HepG2 (cell line): ENCODE measurements around the gene VIT. TPM values are rescaled to one million over a fixed set of nuclear protein-coding genes. Genes with fewer than 3 reads are reported as not detected.
A peak's percentile ranks its signal among the peaks of the same experiment; 100 is the strongest.

Experiments
- ATAC-seq: fragments of 200-7000 bp; cut with Tn5 transposase; 3 replicates; pipeline ENCODE4 v1.9.1; 2020; ENCODE audit warnings: mild to moderate bottlenecking, moderate library complexity
- BruUV-seq: library from RNA; stranded (reverse); fragments of 400-500 nt; replicated peaks from 2 replicates; lab custom pipeline; 2021; lab: Mats Ljungman, UMichigan
- CTCF ChIA-PET: fragments of 300-600 bp; formaldehyde crosslinking; extraction: SDS; loops from one replicate; lab custom pipeline; 2021; ENCODE audit warnings: low total read pairs, inconsistent platforms, low intra/inter-chr PET ratio; lab: Yijun Ruan, JAX
- POLR2A ChIA-PET: fragments of 350-600 bp; sonication (Branson Sonifier 250); formaldehyde crosslinking; loops from one replicate; lab custom pipeline; 2020; ENCODE audit warnings: antibody characterized with exemption, inconsistent platforms; lab: Yijun Ruan, JAX
- DNase-seq: peaks from one replicate; pipeline ENCODE4 v3.0.0-alpha.2; 2015; ENCODE audit warnings: low spot score
- FAIRE-seq: peaks from 3 replicates; lab custom pipeline; 2011; peaks lifted over from hg19 to GRCh38; lab: Jason Lieb, UNC
- H2AFZ ChIP-seq: one replicate; pipeline ENCODE4 v1.6.1; 2011; ENCODE audit warnings: low read length, inconsistent platforms
- H3K27ac ChIP-seq: fragments of 300-600 bp; 3 replicates; pipeline ENCODE4 v1.8.0; 2011; ENCODE audit warnings: mixed run types, mild to moderate bottlenecking, mixed read lengths, low read length, inconsistent platforms; ENCODE audit not compliant: insufficient read depth; ENCODE audit errors: extremely low read length
- H3K27me3 ChIP-seq, 2 experiments: fragments of 200-600 bp in 1 of 2; 2 replicates in 1 of 2; 3 replicates in 1 of 2; pipeline versions ENCODE4 v1.6.0 to v1.8.0; 2011; ENCODE audit warnings: low read length in 2 of 2, mild to moderate bottlenecking in 2 of 2, moderate library complexity in 2 of 2, inconsistent platforms in 1 of 2; ENCODE audit not compliant: insufficient read depth in 2 of 2, control insufficient read depth in 1 of 2
- H3K36me3 ChIP-seq, 2 experiments: fragments of 200-600 bp in 1 of 2; replicated peaks in 1 of 2; 2 replicates in 1 of 2; 3 replicates in 1 of 2; pipeline versions ENCODE4 v1.5.1 to v1.8.0; 2011; ENCODE audit warnings: low read length in 2 of 2, inconsistent platforms in 1 of 2; ENCODE audit not compliant: insufficient read depth in 2 of 2, control insufficient read depth in 1 of 2
- H3K4me1 ChIP-seq: 2 replicates; pipeline ENCODE4 v1.5.1; 2012; ENCODE audit warnings: low read length, inconsistent platforms; ENCODE audit not compliant: insufficient read depth
- H3K4me2 ChIP-seq: 2 replicates; pipeline ENCODE4 v1.6.0; 2011; ENCODE audit warnings: low read depth, low read length, inconsistent platforms
- H3K4me3 ChIP-seq, 3 experiments: fragments of 200-600 bp in 1 of 3; sonication (generic), shearing (Covaris generic) in 1 of 3; replicated peaks in 1 of 3; 2 replicates each; pipeline ENCODE4 v1.5.1; 2011 to 2016; ENCODE audit warnings: low read length in 3 of 3, inconsistent platforms in 2 of 3, low read depth in 2 of 3, mild to moderate bottlenecking in 2 of 3, control low read depth in 1 of 3, mixed read lengths in 1 of 3; ENCODE audit not compliant: insufficient read depth in 1 of 3
- H3K79me2 ChIP-seq: one replicate; pipeline ENCODE4 v1.6.1; 2011; ENCODE audit warnings: low read length, inconsistent platforms; ENCODE audit not compliant: insufficient read depth
- H3K9ac ChIP-seq: 2 replicates; pipeline ENCODE4 v1.6.0; 2011; ENCODE audit warnings: mild to moderate bottlenecking, low read depth, low read length, inconsistent platforms; ENCODE audit not compliant: insufficient read depth
- H3K9me3 ChIP-seq: 2 replicates; pipeline ENCODE4 v1.5.1; 2012; ENCODE audit warnings: mild to moderate bottlenecking, low read length
- H4K20me1 ChIP-seq: 2 replicates; pipeline ENCODE4 v1.6.0; 2011; ENCODE audit warnings: inconsistent platforms, mild to moderate bottlenecking, low read length, moderate library complexity; ENCODE audit not compliant: insufficient read depth
- PREB ChIP-seq: sonication (generic); formaldehyde crosslinking; IDR thresholded peaks from 2 replicates; pipeline ENCODE4 v1.4.0; 2020; ENCODE audit warnings: missing genetic modification reagents
- SNRNP70 ChIP-seq: fragments of 200-400 bp; formaldehyde crosslinking; IDR thresholded peaks from 2 replicates; pipeline ENCODE4 v1.6.1; 2017; ENCODE audit warnings: mild to moderate bottlenecking, low read depth, low read length, moderate library complexity
- ZBTB34 ChIP-seq: sonication (generic); formaldehyde crosslinking; IDR thresholded peaks from 2 replicates; pipeline ENCODE4 v1.8.0; 2022; ENCODE audit warnings: mild to moderate bottlenecking, missing genetic modification reagents
- ZNF549 ChIP-seq: sonication (generic); formaldehyde crosslinking; IDR thresholded peaks from 2 replicates; pipeline ENCODE4 v1.5.0; 2020; ENCODE audit warnings: missing genetic modification reagents
- ZNF558 ChIP-seq: sonication (generic); formaldehyde crosslinking; IDR thresholded peaks from 2 replicates; pipeline ENCODE4 v1.9.0; 2022; ENCODE audit warnings: mild to moderate bottlenecking, missing genetic modification reagents, borderline replicate concordance
- WGBS: methylation state at CpG from one replicate; pipeline ENCODE4 v1.1.6; 2017; ENCODE audit warnings: low lambda C conversion rate; 5-methylcytosine and 5-hydroxymethylcytosine counted together
- in situ Hi-C: cut with HindIII; loops from 2 replicates; pipeline ENCODE4 v1.10.0; 2017; ENCODE audit warnings: low pct_unique_long_range_greater_than_20kb; ENCODE audit not compliant: extremely low pct_ligation_motif_present
- intact Hi-C: fragments of 100-400 bp; cut with micrococcal nuclease; formaldehyde crosslinking; loops from one replicate; pipeline ENCODE4 v1.10.0; 2022; ENCODE audit not compliant: unreplicated experiment
- polyA plus RNA-seq, 8 experiments: library from polyadenylated mRNA; depleted of rRNA in 3 of 8; stranded (reverse) in 7 of 8; unstranded in 1 of 8; fragments of >200 nt; fragmentation: Illumina TruSeq in 4 of 8; extraction: Trizol in 4 of 8; gene quantifications; 2 replicates each; pipeline versions ENCODE4 v1.2.1 to v1.2.3, GENCODE V29; 2011 to 2016; ENCODE audit warnings: low read depth in 4 of 8, missing spikeins in 1 of 8, mixed read lengths in 1 of 8; ENCODE audit not compliant: insufficient read depth in 1 of 8
- total RNA-seq, 5 experiments: library from RNA; depleted of rRNA; stranded (reverse); fragments of >200 nt; fragmentation: Illumina TruSeq; extraction: Trizol; gene quantifications; 2 replicates each; pipeline ENCODE4 v1.2.3, GENCODE V29; 2016; ENCODE audit warnings: low read depth in 1 of 5
- TF ChIP-seq, protein P1 (sequence below): IDR thresholded peaks from 2 replicates; pipeline ENCODE4 v1.6.1; 2016; ENCODE audit warnings: missing genetic modification reagents, missing compliant biosample characterization

The VIT gene
- total and polyA plus RNA-seq, 2 of the 13 experiments (the other 11 are each of a cell fraction or from before 2014, with no cell fraction given) = not detected

GRCh38 chr2:36858551-36859365 is 162.3 kb downstream of the VIT start (continued):
- TF ChIP-seq PREB (CRISPR knock-in tag) = no peak
- TF ChIP-seq, protein P1, sequence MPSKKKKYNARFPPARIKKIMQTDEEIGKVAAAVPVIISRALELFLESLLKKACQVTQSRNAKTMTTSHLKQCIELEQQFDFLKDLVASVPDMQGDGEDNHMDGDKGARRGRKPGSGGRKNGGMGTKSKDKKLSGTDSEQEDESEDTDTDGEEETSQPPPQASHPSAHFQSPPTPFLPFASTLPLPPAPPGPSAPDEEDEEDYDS (CRISPR knock-in tag) = 0 out of 2 replicates have a peak, but pooled peaks have one; percentile 30
- TF ChIP-seq, all 625 proteins: peak for 38

DNA sequence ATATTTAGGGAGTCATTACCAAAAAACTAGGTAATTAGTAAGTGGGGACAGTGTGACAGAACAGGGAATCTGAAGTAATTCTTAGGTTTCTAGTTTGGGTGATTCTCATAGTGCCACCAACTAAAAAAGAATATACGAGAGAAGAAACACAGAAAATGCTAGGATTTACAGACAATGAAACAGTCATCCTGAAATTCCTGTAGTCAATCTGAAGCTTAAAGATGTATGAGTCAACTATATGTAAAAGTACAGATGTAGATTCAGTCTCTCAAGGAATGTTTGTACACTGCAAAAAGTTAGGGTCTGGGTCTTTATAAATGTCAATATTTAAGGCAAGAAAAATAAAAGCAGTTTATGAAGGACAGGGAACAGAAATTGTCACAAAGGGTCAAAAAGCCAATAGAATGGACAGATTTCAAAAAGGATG is 162.9 kb downstream of the VIT start:
- Histone ChIP-seq H3K4me3 (peak overlapping the region; percentile 24 to 36 (median 35); a peak in 5 of 6 replicates), H3K4me2 (peak overlapping the region; percentile 56), H3K27me3 (no peaks in the 10 kb centered on the region), H3K9me3 (no peaks in the 10 kb centered on the region), H4K20me1 (no peaks in the 10 kb centered on the region), H3K9ac (peak overlapping the region; percentile 31), H3K36me3 (0 out of 5 replicates have a peak, but pooled peaks cover 0 to 9% of the 10 kb centered on the region in 2 experiments), H3K27ac (peak overlapping the region; percentile 71), H2AFZ (no peak overlapping the region), H3K79me2 (no peaks in the 10 kb centered on the region), H3K4me1 (peaks cover 25% of the 10 kb centered on the region)
- no peak for FAIRE-seq
- ATAC-seq = peak; percentile 47
- TSS peak; percentile 81 for BruUV-seq
- 48% methylated on average over 1 of the region's 1 CpG for WGBS
- intact Hi-C loops (loop anchor here (2.0 kb wide), 1 partner anchor 39 kb away; no protein-coding TSS in a partner anchor), in situ Hi-C loops (no loop called here)
- ChIA-PET CTCF (no interaction called here), POLR2A (no interaction called here)
- DNase-seq = peak; percentile 13
- TF ChIP-seq ZNF549 (CRISPR knock-in tag) (no peak), ZBTB34 (CRISPR knock-in tag) (no peak), SNRNP70 (no peak), ZNF558 (CRISPR knock-in tag) (no peak)
